ENCODE results near the gene USP37.

- no peak for TF ChIP-seq CTCF (IDR thresholded peaks at IDR 0.05; ENCODE audit: insufficient read depth, low read length)
- no peak for TF ChIP-seq SPI1 (IDR thresholded peaks at IDR 0.05; ENCODE audit: borderline replicate concordance, low read depth)
- TF ChIP-seq REST (IDR thresholded peaks at IDR 0.05; ENCODE audit: insufficient replicate concordance, low read depth), result no peak
- no peak for TF ChIP-seq POLR2AphosphoS5 (IDR thresholded peaks at IDR 0.05; ENCODE audit: low read depth)
- TF ChIP-seq GABPA (IDR thresholded peaks at IDR 0.05; ENCODE audit: low read depth), result no peak
These were observed 162.9 kb downstream of the USP37 start for GRCh38 chr2:218405086-218405745.

All from HL-60 (cell line).